Posterior vena cava (tissue), 2 donors: ENCODE measurements around the gene ABR. TPM values are rescaled to one million over a fixed set of nuclear protein-coding genes. Genes with fewer than 3 reads are reported as not detected.
"Not testable (repeated sequence)": the region's sequence is repeated elsewhere in the genome, so short reads cannot be mapped to it uniquely, and the experiment has no call there.

ENCODE experiments used
- DNase-seq: peaks from one replicate; pipeline ENCODE4 v3.0.0-alpha.2; 2020; ENCODE audit warnings: low spot score
- intact Hi-C, 2 donors: fragments of 100-400 bp; cut with DNase I; formaldehyde crosslinking; loops; one replicate each; pipeline versions ENCODE4 v1.14.1 to v1.14.2; 2022 to 2023
- total RNA-seq, 2 donors: library from RNA; stranded (reverse); fragmentation: NEBNext Ultra II Directional; extraction: Animal tissue kit (Norgen Biotek cat#: 25700); gene quantifications; one replicate each; pipeline ENCODE4 v1.2.1, GENCODE V29; 2021
- donor health status: DM: yes; HTN: yes; CAD: no.
- donor health status: DM: yes; HTN: yes; CAD: no.

ABR gene
- total RNA-seq, 2 donors from 2014 or later, result 99.1 to 146 TPM

DNA sequence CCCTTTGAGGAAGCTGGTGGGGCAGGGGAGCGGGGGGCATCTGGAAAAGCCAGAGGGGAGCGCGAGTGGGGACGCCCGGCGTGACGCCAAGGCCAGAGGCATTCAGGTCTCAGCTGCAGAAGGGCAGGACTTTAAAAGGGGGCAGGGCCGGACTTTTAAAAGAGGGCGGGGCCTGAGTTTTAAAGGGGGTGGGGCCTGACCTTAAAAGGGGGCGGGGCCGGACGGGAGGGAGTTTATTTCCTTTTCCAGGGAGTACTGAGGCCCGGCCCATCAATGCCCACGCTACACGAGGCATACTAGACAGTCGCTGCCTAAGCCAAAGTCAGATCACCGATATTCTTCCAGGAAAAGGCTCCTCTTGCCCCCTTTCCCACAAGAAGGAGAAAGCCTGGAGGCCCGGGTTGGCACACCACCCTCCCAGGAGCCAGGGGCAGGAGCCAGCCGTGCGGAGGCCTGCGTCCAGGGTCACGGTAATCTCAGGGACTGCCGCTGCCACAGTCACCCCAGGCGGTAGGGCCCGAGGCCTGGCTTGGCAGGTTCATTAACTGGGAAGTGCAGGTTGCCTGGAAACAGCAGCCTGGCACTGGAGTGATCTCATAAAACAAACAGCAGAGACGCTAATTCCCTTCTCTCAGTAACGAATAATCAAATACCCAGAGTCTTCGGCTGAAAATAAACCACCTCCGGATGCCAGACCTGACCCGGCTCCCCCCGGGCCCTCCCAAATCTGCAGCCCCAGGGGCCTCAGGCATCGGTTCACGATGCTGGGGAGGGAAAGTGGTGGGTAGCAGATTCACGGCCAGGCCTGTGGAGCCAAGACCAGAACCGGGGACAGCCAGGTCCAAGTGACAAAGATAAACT is 92.2 kb downstream of the ABR start:
- peak; percentile 90 for DNase-seq
- intact Hi-C loops, result no loop called here

DNA sequence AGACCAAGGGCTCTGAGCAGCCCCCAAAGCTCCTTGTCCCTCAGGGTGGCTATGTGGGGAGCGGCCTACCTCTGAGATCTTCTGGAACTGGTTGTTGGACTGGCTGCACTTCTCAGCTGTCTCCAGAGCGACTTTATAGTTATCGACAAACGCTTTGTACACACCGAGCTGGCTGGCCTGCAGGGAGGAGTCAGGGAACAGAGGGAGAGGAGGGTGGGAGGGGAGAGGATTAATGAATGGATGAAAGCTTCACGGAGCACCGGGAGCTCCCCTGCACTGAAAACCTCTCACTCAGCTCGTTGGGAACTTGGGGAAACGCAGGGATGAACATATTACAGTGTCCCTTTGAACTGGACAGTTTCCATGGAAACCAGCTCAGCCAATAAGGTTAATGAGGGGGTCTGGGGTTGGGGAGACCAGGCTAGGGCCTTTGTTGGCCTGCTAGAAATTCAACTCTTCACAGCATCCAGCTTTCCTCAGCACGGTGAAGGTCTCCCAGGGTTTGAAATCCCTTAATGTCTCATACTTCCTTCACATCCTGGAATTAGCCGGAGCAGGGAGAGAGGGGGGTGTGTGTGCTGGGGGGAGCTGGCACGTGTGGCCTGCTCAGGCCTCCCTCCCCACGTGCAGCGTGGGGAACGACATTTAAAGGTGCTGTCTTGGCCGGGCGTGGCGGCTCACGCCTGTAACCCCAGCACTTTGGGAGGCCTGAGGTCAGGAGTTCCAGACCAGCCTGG is 96.2 kb downstream of the ABR start:
- no peak for DNase-seq
- intact Hi-C loops, result no loop called here

DNA sequence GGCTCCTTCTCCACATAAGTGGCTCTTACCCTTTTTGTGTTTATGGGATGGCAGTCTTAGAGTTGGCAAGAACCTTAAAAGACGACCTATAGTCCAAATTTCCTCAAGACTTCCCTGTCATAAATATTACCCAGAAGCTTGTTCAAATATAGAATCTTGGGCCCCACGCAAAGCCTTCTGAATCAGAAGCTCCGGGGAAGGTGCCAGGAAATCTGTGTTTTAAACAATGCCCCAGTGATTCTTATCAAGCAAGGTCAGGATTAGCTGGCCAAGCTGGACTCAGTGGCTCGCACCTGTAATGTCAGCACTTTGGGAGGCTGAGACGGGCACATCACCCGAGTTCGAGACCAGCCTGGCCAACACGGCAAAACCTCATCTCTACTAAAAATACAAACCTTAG is 97.2 kb downstream of the ABR start:
- intact Hi-C loops, result no loop called here
- no peak for DNase-seq

DNA sequence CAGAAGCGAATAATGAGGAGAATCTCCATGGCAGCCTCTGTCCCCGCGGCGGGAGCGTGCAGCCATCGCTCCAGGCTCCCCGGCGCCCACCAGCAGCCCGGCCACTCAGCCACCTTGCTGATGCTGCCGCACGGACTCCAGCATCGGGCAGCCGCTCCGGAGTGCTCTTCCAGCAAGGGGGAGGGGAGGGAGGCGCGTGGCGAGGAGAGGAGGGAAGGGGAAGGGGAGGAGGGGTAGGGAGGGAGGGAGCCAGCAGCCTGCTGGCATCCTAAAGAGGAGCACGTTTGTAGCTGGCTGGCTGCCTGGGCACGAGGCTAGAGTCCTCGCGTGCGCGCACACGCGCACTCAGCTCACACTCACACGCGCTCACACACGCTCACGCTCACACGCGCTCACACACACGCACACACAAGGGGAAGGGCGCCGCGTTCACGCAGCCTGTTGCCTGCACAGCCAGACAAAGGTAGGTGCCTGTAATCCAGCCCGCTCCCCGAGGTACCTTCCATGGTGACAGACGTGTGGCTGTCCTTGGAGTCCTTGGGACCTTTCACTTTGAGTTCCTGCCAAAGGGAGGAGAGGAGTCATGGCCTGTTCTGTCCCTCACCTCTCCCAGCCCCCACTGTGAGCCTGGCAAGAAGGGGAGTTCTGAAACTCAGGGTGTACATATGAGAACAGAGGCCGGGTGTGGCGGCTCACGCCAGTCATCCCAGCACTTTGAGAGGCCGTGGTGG is 100.8 kb downstream of the ABR start:
- intact Hi-C loops, result no loop called here
- DNase-seq, result no peak

DNA sequence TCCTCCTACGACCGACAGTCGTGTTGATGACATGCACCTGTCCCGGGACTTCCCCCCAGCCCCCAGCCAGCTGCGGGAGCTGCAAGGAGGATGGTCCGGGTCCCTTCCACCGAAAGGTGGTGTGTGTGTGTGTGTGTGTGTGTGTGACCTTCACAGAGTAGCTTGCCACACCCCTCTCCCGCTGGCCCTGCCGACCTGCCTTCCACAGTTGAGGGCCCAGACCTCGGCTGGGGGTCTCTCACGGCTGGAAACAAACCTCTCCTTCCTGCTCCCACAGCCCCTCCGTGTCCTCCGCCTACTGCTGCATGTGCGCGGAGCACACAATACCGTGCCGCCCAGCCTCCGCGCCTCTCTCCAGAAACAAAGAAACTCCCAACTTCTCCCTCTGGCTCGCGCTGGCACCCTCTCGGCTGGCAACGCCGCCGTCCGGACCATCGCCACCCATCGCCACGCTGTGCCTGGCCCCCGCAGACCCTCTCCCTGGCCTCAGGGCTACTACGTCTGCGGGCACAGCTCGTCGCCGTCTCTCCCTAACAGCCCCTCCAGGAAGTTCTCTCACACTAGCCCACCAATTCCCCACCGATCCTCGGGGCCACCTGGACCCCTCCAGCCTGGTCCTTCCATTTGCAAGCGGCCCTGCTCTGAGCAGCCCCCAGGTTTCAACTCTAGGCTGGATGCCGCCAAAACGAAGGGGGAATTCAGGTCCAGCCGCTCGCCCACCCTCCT is 101.6 kb downstream of the ABR start:
- no peak for DNase-seq
- intact Hi-C loops, result no loop called here

DNA sequence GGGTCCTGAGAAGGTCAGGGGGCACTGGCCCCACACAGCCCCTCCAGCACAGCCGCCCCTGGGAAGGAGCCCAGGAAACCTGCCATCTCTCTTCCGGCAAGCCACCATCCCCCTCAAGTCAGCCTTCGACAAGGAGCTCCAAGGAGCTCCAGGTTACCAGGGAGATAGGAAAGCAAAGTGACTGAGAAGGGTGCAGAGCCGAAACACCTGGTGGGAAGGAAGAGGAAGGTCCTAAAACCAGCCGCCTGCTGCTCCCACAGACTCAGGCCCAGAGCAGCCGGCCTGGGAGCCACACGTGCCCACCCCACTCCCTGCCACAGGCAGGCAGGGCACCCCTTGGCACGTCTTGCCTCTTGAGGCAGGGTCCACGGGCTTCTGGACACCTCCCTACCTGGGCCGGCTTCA is 102.2 kb downstream of the ABR start:
- intact Hi-C loops, result no loop called here
- DNase-seq, result no peak

DNA sequence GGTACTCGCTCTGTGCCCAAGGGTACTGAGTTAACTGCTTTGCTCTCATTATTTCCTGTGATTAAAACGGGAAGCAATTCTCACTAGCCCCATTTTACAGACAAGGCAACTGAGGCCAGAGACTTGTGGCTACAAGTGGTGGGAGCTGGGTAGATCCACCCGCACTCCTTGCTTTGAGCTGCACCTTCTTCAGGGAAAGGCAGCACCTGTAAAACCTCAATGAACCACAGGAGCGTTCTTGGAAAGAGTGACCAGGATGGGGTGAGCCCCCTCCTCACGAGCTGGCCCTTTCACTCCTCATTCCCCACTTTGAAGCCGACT is 102.8 kb downstream of the ABR start:
- DNase-seq, result no peak
- intact Hi-C loops, result no loop called here

DNA sequence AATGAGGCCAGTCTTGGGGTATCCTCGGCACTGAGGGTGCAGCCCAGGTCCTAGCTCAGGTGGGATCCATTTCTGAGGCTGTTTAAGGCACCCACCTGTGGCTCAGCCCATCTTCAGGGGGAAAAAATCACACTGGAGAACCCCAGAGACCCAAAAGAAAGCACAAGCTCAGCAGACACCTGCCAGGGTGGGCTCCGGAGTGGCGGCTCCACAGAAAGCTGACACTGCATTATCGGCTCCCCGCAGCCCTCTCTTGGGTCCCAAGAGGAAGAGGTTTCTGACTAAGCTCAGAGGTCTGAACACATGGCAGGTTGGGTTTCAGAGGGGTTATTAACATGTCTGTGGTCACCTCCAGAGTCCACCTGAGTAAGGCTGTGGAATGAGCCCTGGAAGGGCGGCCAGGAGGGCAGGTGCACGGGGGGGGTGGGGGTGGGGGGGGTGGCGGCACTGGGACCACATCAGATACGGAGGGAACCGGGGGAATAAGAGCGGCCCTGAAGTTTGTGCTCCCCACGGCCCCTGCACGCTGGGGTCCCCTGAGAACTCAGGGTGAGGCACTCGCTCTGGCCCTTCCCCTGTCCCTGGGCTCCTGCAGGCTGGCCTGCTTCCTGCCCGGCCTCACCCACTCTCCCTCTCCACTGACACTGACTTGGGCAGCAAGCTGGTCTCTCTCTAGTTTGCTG is 103.3 kb downstream of the ABR start:
- intact Hi-C loops, result no loop called here
- DNase-seq, result no peak

DNA sequence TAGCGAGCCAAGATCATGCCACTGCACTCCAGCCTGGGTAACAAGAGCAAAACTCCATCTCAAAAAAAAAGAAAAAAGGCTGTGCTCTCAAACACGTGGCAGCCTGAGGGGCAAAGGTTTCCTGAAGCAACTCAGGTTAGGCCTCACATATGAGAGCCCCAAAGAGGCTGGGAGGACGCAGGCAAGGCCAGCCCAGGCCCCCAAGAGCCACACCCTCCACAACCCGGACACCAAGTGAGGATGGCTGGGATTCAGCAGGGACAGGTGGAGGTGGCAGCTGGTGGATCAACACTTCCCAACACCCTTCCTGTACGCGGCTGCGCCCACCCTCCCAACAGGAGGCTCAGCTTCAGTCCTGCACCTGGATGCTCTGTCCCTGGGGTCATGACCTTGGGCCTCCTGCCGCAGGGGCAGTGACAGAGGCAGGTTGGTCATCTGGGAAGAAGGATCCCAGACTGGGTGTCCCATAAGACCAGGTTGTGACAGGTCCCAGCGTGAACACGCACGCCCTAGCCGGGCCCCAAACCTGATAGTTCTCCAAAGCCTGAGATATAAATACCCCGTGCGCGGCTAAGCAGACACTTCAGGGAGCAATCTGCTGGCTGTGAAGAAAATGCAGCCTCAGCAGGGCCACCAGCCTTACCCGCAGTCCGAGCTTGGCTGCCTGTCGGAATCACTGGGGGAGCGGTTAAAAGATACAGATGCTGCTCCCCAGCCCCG is 104.7 kb downstream of the ABR start:
- intact Hi-C loops, result no loop called here
- no peak for DNase-seq

DNA sequence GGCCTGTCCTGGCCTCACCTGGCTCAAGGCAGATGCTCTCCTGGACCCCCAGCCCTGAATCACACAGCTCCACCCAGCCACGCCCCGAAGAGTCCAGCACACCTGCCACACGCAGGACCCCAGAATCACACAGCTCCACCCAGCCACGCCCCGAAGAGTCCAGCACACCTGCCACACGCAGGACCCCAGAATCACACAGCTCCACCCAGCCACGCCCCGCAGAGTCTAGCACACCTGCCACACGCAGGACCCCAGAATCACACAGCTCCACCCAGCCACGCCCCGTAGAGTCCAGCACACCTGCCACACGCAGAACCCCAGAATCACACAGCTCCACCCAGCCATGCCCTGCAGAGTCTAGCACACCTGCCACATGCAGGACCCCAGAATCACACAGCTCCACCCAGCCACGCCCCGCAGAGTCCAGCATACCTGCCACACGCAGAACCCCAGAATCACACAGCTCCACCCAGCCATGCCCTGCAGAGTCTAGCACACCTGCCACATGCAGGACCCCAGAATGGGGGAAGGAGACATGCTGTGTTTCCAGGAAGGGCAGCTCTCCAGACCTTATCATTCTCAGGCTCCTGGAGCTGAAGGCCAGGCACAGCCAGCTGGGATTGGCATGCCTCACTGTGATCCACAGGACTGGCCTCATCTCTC is 105.7 kb downstream of the ABR start:
- DNase-seq, intact Hi-C loops: not testable (repeated sequence)

DNA sequence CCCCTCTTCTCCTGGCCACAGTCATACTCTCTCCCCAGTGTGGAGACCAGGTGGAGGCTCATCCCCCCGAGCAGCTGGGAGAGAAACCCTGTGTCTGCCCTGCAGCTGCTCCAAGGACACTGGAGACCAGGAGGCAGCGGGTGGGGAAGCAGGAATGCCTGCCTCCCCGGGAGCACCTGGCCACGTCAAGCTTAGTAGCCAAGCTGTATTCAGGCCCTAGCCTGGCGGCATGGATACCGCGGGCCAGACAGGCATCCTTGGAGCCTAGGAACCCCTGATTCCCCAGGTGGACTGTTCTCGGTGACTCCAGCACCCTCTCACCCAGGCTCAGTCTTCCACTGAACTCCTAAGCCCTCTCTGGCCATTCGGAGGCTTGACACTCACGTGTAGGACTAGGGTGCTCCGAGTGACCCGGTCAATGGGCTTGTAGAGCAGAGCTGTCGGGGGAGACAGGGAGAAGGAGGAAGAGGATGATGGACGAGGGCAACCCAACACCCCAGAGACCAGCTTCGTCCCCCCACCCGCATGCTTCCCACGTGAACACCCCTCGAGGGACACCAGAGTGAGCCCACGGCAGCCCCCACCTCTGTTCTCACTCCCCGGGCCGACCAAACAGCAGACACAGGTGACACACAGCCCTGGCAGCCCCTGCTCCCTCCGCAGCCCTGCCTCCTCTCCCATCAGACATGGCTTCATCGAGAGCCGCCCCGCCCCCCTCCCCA is 106.4 kb downstream of the ABR start:
- intact Hi-C loops, result no loop called here
- no peak for DNase-seq

DNA sequence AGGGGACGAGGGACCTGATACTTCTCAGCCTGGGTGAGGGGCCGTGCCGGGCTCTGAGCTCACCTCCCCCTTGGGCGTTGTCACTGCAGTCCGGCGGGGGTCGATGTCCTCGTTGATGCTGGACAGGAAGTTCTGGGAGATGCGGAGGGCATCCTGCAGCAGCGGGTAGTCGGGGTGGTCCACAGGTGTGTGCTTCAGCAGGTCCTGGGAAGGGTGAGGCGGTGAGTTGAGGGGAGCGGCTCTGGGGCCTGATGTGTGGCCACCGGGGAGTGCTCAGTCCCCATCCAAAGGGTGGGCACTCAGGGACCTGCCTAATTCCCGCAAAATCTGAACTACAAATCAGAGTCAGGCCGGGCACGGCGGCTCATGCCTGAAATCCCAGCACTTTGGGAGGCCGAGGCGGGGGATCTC is 107.2 kb downstream of the ABR start:
- intact Hi-C loops, result no loop called here
- no peak for DNase-seq

DNA sequence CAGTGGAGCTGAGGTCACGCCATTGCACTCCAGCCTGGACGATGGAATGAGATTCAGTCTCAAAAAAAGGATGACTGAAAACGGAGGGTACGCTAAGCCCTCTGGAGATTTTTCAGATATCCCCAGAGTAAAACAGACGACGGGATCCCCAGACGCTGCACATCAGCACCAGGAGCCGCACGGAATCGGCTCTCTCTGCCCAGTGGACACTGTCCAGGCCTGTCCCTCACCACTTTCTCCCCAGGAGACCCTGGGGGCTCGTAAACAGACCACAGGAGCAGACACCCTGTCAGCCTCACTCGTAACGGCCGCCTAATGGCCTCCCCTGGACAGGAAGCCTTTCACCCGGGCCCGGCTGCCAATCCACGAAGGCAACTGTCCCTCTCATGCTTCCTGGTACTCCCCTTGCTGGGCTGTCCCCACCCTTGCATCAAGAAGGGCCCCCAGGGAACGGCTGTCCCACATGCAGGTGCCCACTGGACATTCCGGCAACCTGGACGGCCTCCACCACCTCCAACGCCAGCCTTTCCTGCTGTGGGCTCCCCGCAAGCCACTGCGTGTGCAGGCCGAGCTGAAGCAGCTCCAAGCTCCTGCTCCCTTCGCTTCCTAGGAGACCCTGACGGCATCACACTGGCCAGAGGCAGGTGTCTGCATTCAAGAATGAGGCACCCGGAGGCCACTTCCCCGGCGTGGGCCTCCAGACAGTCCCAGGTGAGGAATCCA is 108.5 kb downstream of the ABR start:
- intact Hi-C loops, result no loop called here
- no peak for DNase-seq

DNA sequence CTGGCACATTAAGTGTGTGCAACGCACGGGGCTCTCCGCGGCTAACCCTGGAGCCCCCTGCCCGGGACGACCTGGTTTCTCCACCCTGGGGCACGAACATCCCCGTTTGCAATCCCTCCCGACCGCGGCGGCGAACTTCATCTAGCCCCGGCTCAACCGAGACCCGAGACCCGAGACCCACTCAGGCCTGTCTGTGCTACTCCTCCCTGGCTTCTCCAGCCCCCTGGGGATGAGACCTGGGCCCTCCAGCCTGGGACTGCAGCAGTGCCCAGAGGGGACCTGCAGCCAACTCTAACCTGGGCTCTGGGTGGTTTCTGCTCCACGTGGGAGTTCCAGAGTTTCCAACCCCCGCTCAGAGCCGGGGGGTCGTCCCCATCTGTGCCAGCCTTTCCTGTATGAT is 109.4 kb downstream of the ABR start:
- intact Hi-C loops, result no loop called here
- no peak for DNase-seq

DNA sequence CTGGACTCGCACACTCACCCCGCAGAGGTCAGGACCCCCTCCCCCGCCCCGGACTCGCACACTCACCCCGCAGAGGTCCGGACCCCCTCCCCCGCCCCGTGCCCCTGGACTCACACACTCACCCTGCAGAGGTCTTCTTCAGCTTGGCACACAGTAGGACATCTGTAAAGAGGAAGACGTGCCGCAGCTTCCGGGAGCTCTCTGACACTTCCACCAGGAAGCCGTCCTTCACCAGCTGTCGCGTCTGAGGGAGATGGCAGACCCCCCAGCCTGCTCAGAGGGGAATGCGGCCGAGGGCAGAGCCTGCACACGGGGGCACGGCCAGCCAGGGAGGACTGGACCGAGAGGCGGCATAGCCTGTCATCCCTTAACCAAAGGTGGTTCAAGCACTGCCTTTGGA is 109.9 kb downstream of the ABR start:
- intact Hi-C loops, result no loop called here
- DNase-seq, result no peak

DNA sequence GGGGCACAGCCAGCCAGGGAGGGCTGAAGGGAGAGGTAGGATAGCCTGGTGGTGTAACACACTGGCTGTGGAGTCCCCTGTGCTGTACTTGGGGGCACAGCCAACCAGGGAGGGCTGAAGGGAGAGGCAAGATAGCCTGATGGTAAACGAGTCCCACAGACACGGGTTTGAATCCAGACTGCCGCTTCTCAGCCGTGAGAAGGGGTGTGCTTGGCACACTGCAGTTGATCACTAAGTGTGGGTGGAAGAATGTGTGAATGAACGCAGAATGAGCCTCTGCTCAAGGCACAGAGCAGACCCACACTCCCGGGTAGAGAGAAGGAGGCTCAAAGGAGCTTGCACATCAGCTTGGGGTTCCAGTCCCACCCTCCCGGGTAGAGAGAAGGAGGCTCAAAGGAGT is 111.4 kb downstream of the ABR start:
- intact Hi-C loops, result no loop called here
- DNase-seq, result no peak
